Measurements from ENCODE around the gene EPM2AIP1. TPM values are rescaled to one million over a fixed set of nuclear protein-coding genes. Genes with fewer than 3 reads are reported as not detected.
"Not testable (repeated sequence)": the region's sequence is repeated elsewhere in the genome, so short reads cannot be mapped to it uniquely, and the experiment has no call there.

The EPM2AIP1 gene
- total RNA-seq, 4 donors from 2014 or later: 5.3 to 24.4 (median 10.0) TPM

- no peak overlapping the region for H3K4me3 ChIP-seq
- DNase-seq (ENCODE audit: low spot score in 2 of 2): no peak
- TF ChIP-seq EP300 (IDR thresholded peaks at IDR 0.05): no peak
- TF ChIP-seq POLR2A (IDR thresholded peaks at IDR 0.05): no peak
- H3K9me3 ChIP-seq: no peaks in the 10 kb centered on the region
- H3K27ac ChIP-seq: no peak overlapping the region
- WGBS: 64% methylated on average over 3 of the region's 3 CpGs
- H3K4me1 ChIP-seq: peaks cover 12% of the 10 kb centered on the region
- no peaks in the 10 kb centered on the region for H3K27me3 ChIP-seq
- H3K36me3 ChIP-seq: no peaks in the 10 kb centered on the region
Measured at GRCh38 chr3:36965440-36965839, 27.5 kb downstream of the EPM2AIP1 start.

- Histone ChIP-seq H3K4me1 (peaks cover 10% of the 10 kb centered on the region), H3K4me3 (no peak overlapping the region), H3K9me3 (no peaks in the 10 kb centered on the region), H3K27me3 (no peaks in the 10 kb centered on the region), H3K27ac (no peak overlapping the region), H3K36me3 (no peaks in the 10 kb centered on the region)
- DNase-seq (ENCODE audit: low spot score in 2 of 2): no peak
- TF ChIP-seq POLR2A (IDR thresholded peaks at IDR 0.05) (no peak), CTCF (IDR thresholded peaks at IDR 0.05) (no peak), POLR2AphosphoS5 (IDR thresholded peaks at IDR 0.05) (no peak), EP300 (IDR thresholded peaks at IDR 0.05) (no peak)
Measured at GRCh38 chr3:36964817-36965216, 28.1 kb downstream of the EPM2AIP1 start.

- Histone ChIP-seq H3K27ac (no peak overlapping the region), H3K4me3 (no peak overlapping the region), H3K27me3 (no peaks in the 10 kb centered on the region), H3K9me3 (no peaks in the 10 kb centered on the region), H3K36me3 (no peaks in the 10 kb centered on the region), H3K4me1 (peaks cover 5% of the 10 kb centered on the region)
- WGBS: 97% methylated on average over 1 of the region's 1 CpG
- TF ChIP-seq CTCF (IDR thresholded peaks at IDR 0.05) (no peak), POLR2A (IDR thresholded peaks at IDR 0.05) (no peak), POLR2AphosphoS5 (IDR thresholded peaks at IDR 0.05) (no peak), EP300 (IDR thresholded peaks at IDR 0.05) (no peak)
- DNase-seq (ENCODE audit: low spot score in 2 of 2): no peak
Measured at GRCh38 chr3:36964331-36964730, 28.6 kb downstream of the EPM2AIP1 start.

- peaks cover 11% of the 10 kb centered on the region for H3K4me1 ChIP-seq
- DNase-seq (ENCODE audit: low spot score in 2 of 2); H3K36me3 ChIP-seq; H3K27me3 ChIP-seq; H3K4me3 ChIP-seq; H3K27ac ChIP-seq; H3K9me3 ChIP-seq: not testable (repeated sequence)
- 98% methylated on average over 7 of the region's 7 CpGs for WGBS
Measured at GRCh38 chr3:36963008-36963407, 29.9 kb downstream of the EPM2AIP1 start.

- Histone ChIP-seq H3K9me3 (no peaks in the 10 kb centered on the region), H3K4me3 (no peak overlapping the region), H3K4me1 (peaks cover 23% of the 10 kb centered on the region), H3K27ac (no peak overlapping the region), H3K27me3 (no peaks in the 10 kb centered on the region), H3K36me3 (no peaks in the 10 kb centered on the region)
- 86% methylated on average over 4 of the region's 4 CpGs for WGBS
- TF ChIP-seq POLR2A (IDR thresholded peaks at IDR 0.05): no peak
- DNase-seq (ENCODE audit: low spot score in 2 of 2): no peak
Measured at GRCh38 chr3:36960502-36960901, 32.4 kb downstream of the EPM2AIP1 start.

- Histone ChIP-seq H3K9me3 (no peaks in the 10 kb centered on the region), H3K27ac (no peak overlapping the region), H3K27me3 (no peaks in the 10 kb centered on the region), H3K4me1 (peaks cover 20% of the 10 kb centered on the region), H3K36me3 (no peaks in the 10 kb centered on the region), H3K4me3 (no peak overlapping the region)
- DNase-seq (ENCODE audit: low spot score in 2 of 2): no peak
- TF ChIP-seq POLR2AphosphoS5 (IDR thresholded peaks at IDR 0.05) (no peak), EP300 (IDR thresholded peaks at IDR 0.05) (no peak), POLR2A (IDR thresholded peaks at IDR 0.05) (no peak), CTCF (IDR thresholded peaks at IDR 0.05) (no peak)
- 34% methylated on average over 2 of the region's 2 CpGs for WGBS
Measured at GRCh38 chr3:36959821-36960220, 33.1 kb downstream of the EPM2AIP1 start.

Measured in suprapubic skin (tissue), 4 donors.